ENCODE data around the gene SUV39H2. TPM values are rescaled to one million over a fixed set of nuclear protein-coding genes. Genes with fewer than 3 reads are reported as not detected.

SUV39H2 gene
- total RNA-seq, 2 donors from 2014 or later, result 3.1 to 4.6 TPM

DNA sequence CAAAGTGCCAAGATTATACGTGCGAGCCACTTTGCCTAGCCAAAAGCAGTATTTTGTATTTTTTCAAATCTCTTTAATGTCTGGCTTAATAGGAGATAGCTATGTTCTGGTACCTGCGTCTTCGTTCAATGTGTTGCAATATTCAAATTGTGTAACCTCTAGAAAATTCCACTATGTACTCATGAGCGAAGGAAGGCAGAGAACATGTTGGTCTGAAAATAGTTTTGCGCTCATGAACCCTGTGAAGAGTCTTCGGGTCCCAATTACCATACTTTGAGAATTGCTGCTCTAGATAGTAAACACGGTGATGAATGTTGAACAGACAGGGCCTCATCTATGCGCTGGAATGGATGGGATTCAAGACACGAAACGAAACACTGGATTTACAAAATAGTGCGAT lies 2.7 kb upstream of the SUV39H2 start:
- Histone ChIP-seq H3K4me3 (no peak overlapping the region), H3K27ac (no peak overlapping the region), H3K9me3 (no peaks in the 10 kb centered on the region), H3K36me3 (replicated peaks in 1 of 2; ENCODE audit: insufficient read depth in 1 of 2, low read depth in 2 of 2) (no peaks in the 10 kb centered on the region), H3K4me1 (peaks cover 31% of the 10 kb centered on the region), H3K27me3 (no peaks in the 10 kb centered on the region)
- ATAC-seq (no peak), DNase-seq (no peak)
- 93 to 95% methylated on average over 12 of the region's 12 CpGs for WGBS, 2 donors
- no peak for TF ChIP-seq POLR2A (IDR thresholded peaks at IDR 0.05)
- TF ChIP-seq, protein P1, sequence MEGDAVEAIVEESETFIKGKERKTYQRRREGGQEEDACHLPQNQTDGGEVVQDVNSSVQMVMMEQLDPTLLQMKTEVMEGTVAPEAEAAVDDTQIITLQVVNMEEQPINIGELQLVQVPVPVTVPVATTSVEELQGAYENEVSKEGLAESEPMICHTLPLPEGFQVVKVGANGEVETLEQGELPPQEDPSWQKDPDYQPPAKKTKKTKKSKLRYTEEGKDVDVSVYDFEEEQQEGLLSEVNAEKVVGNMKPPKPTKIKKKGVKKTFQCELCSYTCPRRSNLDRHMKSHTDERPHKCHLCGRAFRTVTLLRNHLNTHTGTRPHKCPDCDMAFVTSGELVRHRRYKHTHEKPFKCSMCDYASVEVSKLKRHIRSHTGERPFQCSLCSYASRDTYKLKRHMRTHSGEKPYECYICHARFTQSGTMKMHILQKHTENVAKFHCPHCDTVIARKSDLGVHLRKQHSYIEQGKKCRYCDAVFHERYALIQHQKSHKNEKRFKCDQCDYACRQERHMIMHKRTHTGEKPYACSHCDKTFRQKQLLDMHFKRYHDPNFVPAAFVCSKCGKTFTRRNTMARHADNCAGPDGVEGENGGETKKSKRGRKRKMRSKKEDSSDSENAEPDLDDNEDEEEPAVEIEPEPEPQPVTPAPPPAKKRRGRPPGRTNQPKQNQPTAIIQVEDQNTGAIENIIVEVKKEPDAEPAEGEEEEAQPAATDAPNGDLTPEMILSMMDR (IDR thresholded peaks at IDR 0.05), result no peak
- intact Hi-C loops (cut with DNase I), result no loop called here

DNA sequence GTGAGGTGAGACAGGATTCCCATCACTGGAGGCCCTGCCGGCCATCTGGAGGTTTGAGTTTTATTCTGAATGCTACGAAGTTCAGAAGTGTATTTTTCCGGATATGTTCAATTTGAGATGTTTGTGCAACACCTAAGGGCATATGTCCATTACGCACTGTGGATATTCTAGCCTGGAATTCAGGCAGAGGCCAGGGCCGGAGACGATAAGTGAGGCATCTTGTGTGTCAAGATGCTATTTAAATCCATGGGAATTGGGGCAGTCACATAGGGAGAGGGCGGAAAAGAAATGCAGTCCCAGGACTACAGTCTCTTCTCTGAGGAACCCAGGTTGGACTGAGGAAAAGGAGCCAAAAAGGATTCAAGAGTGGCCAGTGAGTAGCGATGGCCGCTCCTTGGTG lies 1.9 kb upstream of the SUV39H2 start:
- H3K27ac ChIP-seq, result no peak overlapping the region
- intact Hi-C loops (cut with DNase I), result no loop called here
- DNase-seq, result no peak
- H3K9me3 ChIP-seq, result no peaks in the 10 kb centered on the region
- H3K27me3 ChIP-seq, result no peaks in the 10 kb centered on the region
- H3K4me1 ChIP-seq, result peaks cover 31% of the 10 kb centered on the region
- TF ChIP-seq, protein P1 (IDR thresholded peaks at IDR 0.05), result no peak
- no peak for TF ChIP-seq POLR2A (IDR thresholded peaks at IDR 0.05)
- H3K36me3 ChIP-seq (replicated peaks in 1 of 2; ENCODE audit: insufficient read depth in 1 of 2, low read depth in 2 of 2), result no peaks in the 10 kb centered on the region
- no peak for ATAC-seq
- no peak overlapping the region for H3K4me3 ChIP-seq
- WGBS, 2 donors, result 76 to 83% methylated on average over 9 of the region's 9 CpGs

DNA sequence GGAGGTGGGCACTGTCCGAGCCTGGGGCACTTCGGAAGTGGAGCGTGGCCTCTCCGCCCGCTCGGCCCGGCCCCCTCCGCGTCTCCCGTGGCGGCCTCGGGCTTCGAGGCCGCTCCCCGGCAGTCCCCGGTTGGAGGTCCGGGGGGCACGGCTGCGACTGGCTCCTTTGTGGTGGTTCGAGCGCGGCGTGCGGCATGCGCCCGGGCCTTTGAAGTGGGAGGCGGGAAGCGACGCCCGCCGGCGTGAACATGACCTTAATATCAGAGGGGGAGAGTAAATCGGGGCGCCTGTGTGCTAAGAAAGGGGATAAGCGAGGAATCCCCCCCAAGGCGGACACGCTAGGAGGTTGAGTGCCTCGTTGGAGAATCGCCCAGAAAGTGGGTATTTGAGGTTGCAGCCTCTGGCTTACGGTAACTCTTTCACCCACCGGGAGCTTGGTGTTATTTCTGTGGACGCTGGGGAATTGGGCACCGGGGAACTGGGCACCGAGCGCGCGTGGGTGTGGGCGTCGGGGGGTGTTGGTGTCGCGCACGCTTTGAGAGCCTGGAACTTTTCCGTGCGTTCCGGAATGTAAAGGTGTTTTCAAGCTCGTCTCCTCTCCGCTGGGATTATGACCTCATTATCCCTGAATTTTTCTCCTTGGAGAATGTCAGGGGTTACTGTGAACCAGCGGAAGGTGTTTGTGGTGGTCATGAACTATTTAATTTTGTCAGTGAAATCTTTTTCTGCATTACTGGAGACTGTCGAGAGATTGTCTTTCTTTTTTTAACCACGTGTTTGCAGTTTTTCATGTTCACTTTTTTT lies 660 bp downstream of the SUV39H2 start:
- Histone ChIP-seq H3K4me1 (peaks cover 31% of the 10 kb centered on the region), H3K9me3 (no peaks in the 10 kb centered on the region), H3K27me3 (no peaks in the 10 kb centered on the region), H3K36me3 (replicated peaks in 1 of 2; ENCODE audit: insufficient read depth in 1 of 2, low read depth in 2 of 2) (no peaks in the 10 kb centered on the region), H3K4me3 (peak overlapping the region; percentile 92 to 93), H3K27ac (peak overlapping the region; percentile 91 to 98 (median 94))
- no peak for ATAC-seq
- intact Hi-C loops (cut with DNase I), result no loop called here
- peak in 3 of 4 donors; percentile 22 to 32 (median 25) for DNase-seq
- TF ChIP-seq, protein P1 (IDR thresholded peaks at IDR 0.05), result no peak
- TF ChIP-seq POLR2A (IDR thresholded peaks at IDR 0.05), result no peak
- 1 to 2% methylated on average over 14 to 46 of the region's 60 CpGs for WGBS, 2 donors

- no peak for ATAC-seq
- no peaks in the 10 kb centered on the region for H3K27me3 ChIP-seq
- H3K36me3 ChIP-seq (replicated peaks in 1 of 2; ENCODE audit: insufficient read depth in 1 of 2, low read depth in 2 of 2), result no peaks in the 10 kb centered on the region
- TF ChIP-seq, protein P1 (IDR thresholded peaks at IDR 0.05), result no peak
- no peak for TF ChIP-seq POLR2A (IDR thresholded peaks at IDR 0.05)
- intact Hi-C loops (cut with DNase I), result no loop called here
- peak overlapping the region in 1 of 2 donors; percentile 93 for H3K4me3 ChIP-seq
- no peak for DNase-seq
- 1 to 2% methylated on average over 5 of the region's 5 CpGs for WGBS, 2 donors
- H3K4me1 ChIP-seq, result peaks cover 34% of the 10 kb centered on the region
- H3K27ac ChIP-seq, result no peak overlapping the region
- no peaks in the 10 kb centered on the region for H3K9me3 ChIP-seq
These were observed 1.2 kb downstream of the SUV39H2 start for GRCh38 chr10:14879928-14880193.

DNA sequence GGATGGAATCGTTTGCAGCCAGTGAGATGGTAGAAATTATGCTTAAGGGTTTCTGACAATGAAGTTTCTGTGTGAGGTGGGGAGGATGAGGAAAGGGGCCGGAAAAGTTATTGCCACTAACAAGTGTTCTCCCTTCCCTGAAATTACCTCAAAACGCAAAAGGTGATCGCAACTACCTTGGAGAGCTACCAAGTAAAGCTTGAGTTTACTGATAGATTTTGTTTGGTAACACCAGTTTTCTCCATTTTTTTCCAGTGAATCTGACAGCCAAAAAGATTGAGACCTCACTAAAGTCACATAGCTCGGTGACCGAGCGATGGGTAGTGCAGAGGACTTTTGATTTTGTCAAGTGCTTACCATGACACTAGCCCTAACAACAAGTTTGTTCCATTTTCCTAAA lies 1.6 kb downstream of the SUV39H2 start:
- ATAC-seq (no peak), DNase-seq (no peak)
- no peaks in the 10 kb centered on the region for H3K9me3 ChIP-seq
- no peaks in the 10 kb centered on the region for H3K36me3 ChIP-seq (replicated peaks in 1 of 2; ENCODE audit: insufficient read depth in 1 of 2, low read depth in 2 of 2)
- TF ChIP-seq, protein P1 (IDR thresholded peaks at IDR 0.05), result no peak
- no peak for TF ChIP-seq POLR2A (IDR thresholded peaks at IDR 0.05)
- no peak overlapping the region for H3K27ac ChIP-seq
- H3K4me1 ChIP-seq, result peaks cover 37% of the 10 kb centered on the region
- no peaks in the 10 kb centered on the region for H3K27me3 ChIP-seq
- intact Hi-C loops (cut with DNase I), result no loop called here
- WGBS, 2 donors, result 41 to 49% methylated on average over 7 of the region's 7 CpGs
- H3K4me3 ChIP-seq, result no peak overlapping the region

All from body of pancreas (tissue), 4 donors.